Parathyroid adenoma (tissue), 2 donors: Measurements from ENCODE around the gene YWHAH.
A peak's percentile ranks its signal among the peaks of the same experiment; 100 is the strongest.

Source experiments
- H2AFZ ChIP-seq: fragments of 300-600 bp; sonication (generic); one replicate; pipeline ENCODE4 v1.7.0; 2017; ENCODE audit warnings: antibody characterized with exemption, mild to moderate bottlenecking
- H3K27ac ChIP-seq: fragments of 300-600 bp; sonication (generic); one replicate; pipeline ENCODE4 v1.7.0; 2017
- H3K27me3 ChIP-seq: fragments of 300-600 bp; sonication (generic); one replicate; pipeline ENCODE4 v1.7.0; 2017; ENCODE audit warnings: low read length; ENCODE audit not compliant: control insufficient read depth, insufficient read depth
- H3K36me3 ChIP-seq: fragments of 300-600 bp; sonication (generic); one replicate; pipeline ENCODE4 v1.7.0; 2017; ENCODE audit warnings: low read length; ENCODE audit not compliant: control insufficient read depth, insufficient read depth
- H3K4me1 ChIP-seq: fragments of 300-600 bp; sonication (generic); one replicate; pipeline ENCODE4 v1.7.0; 2017; ENCODE audit warnings: control low read depth
- H3K4me2 ChIP-seq: fragments of 300-600 bp; sonication (generic); one replicate; pipeline ENCODE4 v1.7.0; 2017; ENCODE audit warnings: low read length
- H3K4me3 ChIP-seq: fragments of 300-600 bp; sonication (generic); one replicate; pipeline ENCODE4 v1.7.0; 2017; ENCODE audit warnings: low read depth, low read length
- H3K79me2 ChIP-seq: fragments of 300-600 bp; sonication (generic); one replicate; pipeline ENCODE4 v1.7.0; 2017; ENCODE audit warnings: control low read depth
- H3K9ac ChIP-seq: fragments of 300-600 bp; sonication (generic); one replicate; pipeline ENCODE4 v1.7.0; 2017; ENCODE audit warnings: mild to moderate bottlenecking
- H3K9me3 ChIP-seq: fragments of 300-600 bp; sonication (generic); one replicate; pipeline ENCODE4 v1.7.0; 2017; ENCODE audit warnings: low read length; ENCODE audit not compliant: control insufficient read depth
- TF ChIP-seq, protein P1 (sequence below): fragments of 300-600 bp; sonication (generic); IDR thresholded peaks from one replicate; pipeline ENCODE4 v1.7.0; 2017; ENCODE audit warnings: antibody characterized with exemption, mild to moderate bottlenecking
- donor health status: primary hyperparathyroidism.

The YWHAH gene

DNA sequence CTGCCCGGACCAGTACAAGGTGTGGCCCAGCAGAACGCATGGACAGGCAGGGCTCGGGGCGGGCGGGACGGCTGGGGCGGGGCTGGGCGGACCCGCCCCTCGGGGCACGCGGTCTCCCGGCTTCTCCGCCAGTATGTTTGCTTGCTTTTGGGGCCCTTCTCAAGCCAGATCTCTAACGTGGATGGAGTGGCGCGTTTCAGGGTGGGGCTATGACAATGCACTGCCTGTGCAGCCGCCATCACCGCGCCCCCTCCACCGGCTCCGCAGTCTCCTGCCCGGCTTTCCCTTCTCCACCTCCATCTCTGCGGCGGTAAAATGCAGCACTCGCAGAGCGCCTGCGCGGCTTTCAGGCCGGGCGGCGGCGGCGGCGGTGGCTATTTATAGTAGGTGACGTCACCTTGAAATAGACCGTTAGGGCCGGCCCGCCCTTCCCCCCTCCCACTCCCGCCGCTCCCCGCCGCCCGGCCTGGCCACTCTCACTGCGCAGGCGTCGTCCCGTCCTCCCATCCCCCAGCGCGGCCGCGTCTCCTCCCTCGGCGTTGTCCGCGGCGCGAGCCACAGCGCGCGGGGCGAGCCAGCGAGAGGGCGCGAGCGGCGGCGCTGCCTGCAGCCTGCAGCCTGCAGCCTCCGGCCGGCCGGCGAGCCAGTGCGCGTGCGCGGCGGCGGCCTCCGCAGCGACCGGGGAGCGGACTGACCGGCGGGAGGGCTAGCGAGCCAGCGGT is at the start of gene YWHAH:
TSS of gene YWHAH (plus strand) at position 558 of the 722 bp plus-strand sequence. CDS start 199 bp downstream, outside the sequence.
- no peaks in the 10 kb centered on the region for H3K9me3 ChIP-seq
- H3K4me1 ChIP-seq, result no peaks in the 10 kb centered on the region
- TF ChIP-seq, protein P1, sequence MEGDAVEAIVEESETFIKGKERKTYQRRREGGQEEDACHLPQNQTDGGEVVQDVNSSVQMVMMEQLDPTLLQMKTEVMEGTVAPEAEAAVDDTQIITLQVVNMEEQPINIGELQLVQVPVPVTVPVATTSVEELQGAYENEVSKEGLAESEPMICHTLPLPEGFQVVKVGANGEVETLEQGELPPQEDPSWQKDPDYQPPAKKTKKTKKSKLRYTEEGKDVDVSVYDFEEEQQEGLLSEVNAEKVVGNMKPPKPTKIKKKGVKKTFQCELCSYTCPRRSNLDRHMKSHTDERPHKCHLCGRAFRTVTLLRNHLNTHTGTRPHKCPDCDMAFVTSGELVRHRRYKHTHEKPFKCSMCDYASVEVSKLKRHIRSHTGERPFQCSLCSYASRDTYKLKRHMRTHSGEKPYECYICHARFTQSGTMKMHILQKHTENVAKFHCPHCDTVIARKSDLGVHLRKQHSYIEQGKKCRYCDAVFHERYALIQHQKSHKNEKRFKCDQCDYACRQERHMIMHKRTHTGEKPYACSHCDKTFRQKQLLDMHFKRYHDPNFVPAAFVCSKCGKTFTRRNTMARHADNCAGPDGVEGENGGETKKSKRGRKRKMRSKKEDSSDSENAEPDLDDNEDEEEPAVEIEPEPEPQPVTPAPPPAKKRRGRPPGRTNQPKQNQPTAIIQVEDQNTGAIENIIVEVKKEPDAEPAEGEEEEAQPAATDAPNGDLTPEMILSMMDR, result no peak
- H3K36me3 ChIP-seq, result no peaks in the 10 kb centered on the region
- H3K79me2 ChIP-seq, result no peaks in the 10 kb centered on the region
- H3K4me3 ChIP-seq, result peak within 1 kb of the TSS; percentile 84
- H3K27me3 ChIP-seq, result no peaks in the 10 kb centered on the region
- peak within 1 kb of the TSS; percentile 96 for H3K4me2 ChIP-seq
- peak within 1 kb of the TSS; percentile 53 for H3K9ac ChIP-seq
- peak within 1 kb of the TSS; percentile 85 for H2AFZ ChIP-seq
- H3K27ac ChIP-seq, result peak within 1 kb of the TSS; percentile 78

DNA sequence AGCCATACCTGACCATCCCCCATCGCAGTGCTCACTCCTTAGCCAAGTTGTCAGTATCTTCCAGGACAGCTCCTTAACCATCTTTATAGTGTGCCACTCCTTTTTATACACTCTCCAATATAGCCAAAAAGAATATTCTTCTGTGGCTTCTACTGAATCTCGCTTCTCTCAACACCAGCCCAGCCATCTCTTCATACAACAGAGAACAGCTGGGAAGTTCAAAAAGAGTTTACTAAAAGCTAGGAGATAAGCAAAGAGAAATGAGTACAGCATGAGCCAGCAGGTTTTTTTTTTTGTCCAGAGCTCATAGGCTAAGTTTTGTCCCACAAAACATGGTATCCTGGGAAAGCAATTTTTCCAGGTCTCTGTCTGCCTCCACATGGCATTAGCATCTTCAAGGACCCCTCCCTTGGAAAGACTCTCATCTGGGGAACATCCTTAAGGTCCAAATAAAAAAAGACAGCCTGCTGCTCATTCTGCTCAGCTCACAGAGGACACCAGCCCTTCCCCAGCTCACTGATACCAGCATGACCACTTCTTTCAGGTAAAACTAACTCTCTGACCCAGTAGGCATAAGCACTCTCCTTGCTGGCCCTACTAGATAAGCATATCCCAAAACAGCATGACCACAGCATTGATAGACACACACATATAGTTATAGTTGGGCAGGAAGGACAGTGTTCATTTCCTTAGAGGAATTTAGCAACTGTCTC is 48.8 kb upstream of the YWHAH start:
- H2AFZ ChIP-seq, result no peak overlapping the region
- no peak overlapping the region for H3K4me2 ChIP-seq
- H3K36me3 ChIP-seq, result no peaks in the 10 kb centered on the region
- H3K79me2 ChIP-seq, result no peaks in the 10 kb centered on the region
- no peaks in the 10 kb centered on the region for H3K27me3 ChIP-seq
- no peaks in the 10 kb centered on the region for H3K9me3 ChIP-seq
- H3K9ac ChIP-seq, result no peak overlapping the region
- H3K4me3 ChIP-seq, result no peak overlapping the region
- no peak overlapping the region for H3K27ac ChIP-seq
- TF ChIP-seq, protein P1, result no peak
- H3K4me1 ChIP-seq, result no peaks in the 10 kb centered on the region

GRCh38 chr22:31896472-31896871 is 47.9 kb upstream of the YWHAH start:
- Histone ChIP-seq H2AFZ (no peak overlapping the region), H3K36me3 (no peaks in the 10 kb centered on the region), H3K27me3 (no peaks in the 10 kb centered on the region), H3K9ac (no peak overlapping the region), H3K4me2 (no peak overlapping the region), H3K4me1 (no peaks in the 10 kb centered on the region), H3K9me3 (no peaks in the 10 kb centered on the region), H3K4me3 (no peak overlapping the region), H3K27ac (no peak overlapping the region), H3K79me2 (no peaks in the 10 kb centered on the region)
- TF ChIP-seq, protein P1, result no peak

GRCh38 chr22:31897842-31898805 is 46.2 kb upstream of the YWHAH start:
- Histone ChIP-seq H3K27ac (no peak overlapping the region), H3K4me1 (no peaks in the 10 kb centered on the region), H3K36me3 (no peaks in the 10 kb centered on the region), H3K9ac (no peak overlapping the region), H2AFZ (no peak overlapping the region), H3K9me3 (no peaks in the 10 kb centered on the region), H3K4me2 (no peak overlapping the region), H3K27me3 (no peaks in the 10 kb centered on the region), H3K4me3 (no peak overlapping the region), H3K79me2 (no peaks in the 10 kb centered on the region)
- TF ChIP-seq, protein P1, result no peak
